Natural killer cell (primary cell): Measurements from ENCODE around the gene LDOC1. TPM values are rescaled to one million over a fixed set of nuclear protein-coding genes. Genes with fewer than 3 reads are reported as not detected.
"Not testable (repeated sequence)": the region's sequence is repeated elsewhere in the genome, so short reads cannot be mapped to it uniquely, and the experiment has no call there.

Experiments used
- ATAC-seq, 3 donors: fragments of 150-1000 bp in 2 of 3; fragments of 200-7000 bp in 1 of 3; cut with Tn5 transposase; 1 replicate in 1 of 3; 2 replicates in 2 of 3; pipeline ENCODE4 v1.10.0; 2021; ENCODE audit warnings: mild to moderate bottlenecking in 2 of 3, moderate library complexity in 2 of 3
- DNase-seq, 2 donors: peaks; one replicate each; pipeline versions ENCODE4 v3.0.0 to v3.0.0-alpha.2; 2013 to 2021; ENCODE audit warnings: mixed read lengths in 1 of 2
- H3K27ac ChIP-seq: one replicate; pipeline ENCODE4 v1.5.1; 2013; ENCODE audit warnings: mild to moderate bottlenecking, low read length
- H3K27me3 ChIP-seq: one replicate; pipeline ENCODE4 v1.6.1; 2013; ENCODE audit warnings: low read length; ENCODE audit not compliant: control insufficient read depth, insufficient read depth
- H3K36me3 ChIP-seq: one replicate; pipeline ENCODE4 v1.6.1; 2013; ENCODE audit warnings: low read length; ENCODE audit not compliant: control insufficient read depth, insufficient read depth
- H3K4me1 ChIP-seq: one replicate; pipeline ENCODE4 v1.6.1; 2013; ENCODE audit warnings: low read length; ENCODE audit not compliant: control insufficient read depth, insufficient read depth
- H3K4me3 ChIP-seq: one replicate; pipeline ENCODE4 v1.5.1; 2013; ENCODE audit warnings: low read length
- H3K9me3 ChIP-seq: one replicate; pipeline ENCODE4 v1.6.1; 2013; ENCODE audit warnings: low read length; ENCODE audit not compliant: control insufficient read depth, insufficient read depth
- H3K27ac Mint-ChIP-seq, 2 donors: one replicate each; pipeline ENCODE4 v1.8.0; 2022; ENCODE audit warnings: mild to moderate bottlenecking in 2 of 2, mixed read lengths in 2 of 2, moderate library complexity in 1 of 2
- H3K27me3 Mint-ChIP-seq, 2 donors: one replicate each; pipeline ENCODE4 v1.8.0; 2022; ENCODE audit warnings: low read depth in 2 of 2, mixed read lengths in 2 of 2
- H3K36me3 Mint-ChIP-seq: one replicate; pipeline ENCODE4 v1.8.0; 2022; ENCODE audit warnings: mixed read lengths
- H3K4me1 Mint-ChIP-seq, 2 donors: one replicate each; pipeline ENCODE4 v1.8.0; 2022; ENCODE audit warnings: mixed read lengths in 2 of 2
- H3K4me3 Mint-ChIP-seq: one replicate; pipeline ENCODE4 v1.8.0; 2022; ENCODE audit warnings: mild to moderate bottlenecking, moderate library complexity, mixed read lengths
- H3K9me3 Mint-ChIP-seq, 2 donors: one replicate each; pipeline ENCODE4 v1.8.0; 2022; ENCODE audit warnings: mixed read lengths in 2 of 2
- WGBS: methylation state at CpG from one replicate; pipeline ENCODE4 v1.1.7; 2013; ENCODE audit warnings: missing lambda C conversion rate; ENCODE audit not compliant: insufficient coverage; 5-methylcytosine and 5-hydroxymethylcytosine counted together
- intact Hi-C: fragments of 100-400 bp; cut with micrococcal nuclease; formaldehyde crosslinking; loops from one replicate; pipeline ENCODE4 v1.14.2; 2022
- total RNA-seq, 4 donors: library from RNA; stranded (reverse); fragments of 120-200 nt in 1 of 4; gene quantifications; one replicate each; pipeline versions ENCODE4 v1.2.3 to v1.2.4, GENCODE V29; 2013 to 2022
- TF ChIP-seq, protein P1 (sequence below): fragments of 200-600 bp; IDR thresholded peaks from one replicate; pipeline ENCODE4 v1.8.0; 2022; ENCODE audit warnings: antibody characterized with exemption

LDOC1 gene
- total RNA-seq, 3 donors from 2014 or later (not counting 1 experiment from before 2014, with no cell fraction given): 3.5 to 7.3 (median 5.2) TPM

DNA sequence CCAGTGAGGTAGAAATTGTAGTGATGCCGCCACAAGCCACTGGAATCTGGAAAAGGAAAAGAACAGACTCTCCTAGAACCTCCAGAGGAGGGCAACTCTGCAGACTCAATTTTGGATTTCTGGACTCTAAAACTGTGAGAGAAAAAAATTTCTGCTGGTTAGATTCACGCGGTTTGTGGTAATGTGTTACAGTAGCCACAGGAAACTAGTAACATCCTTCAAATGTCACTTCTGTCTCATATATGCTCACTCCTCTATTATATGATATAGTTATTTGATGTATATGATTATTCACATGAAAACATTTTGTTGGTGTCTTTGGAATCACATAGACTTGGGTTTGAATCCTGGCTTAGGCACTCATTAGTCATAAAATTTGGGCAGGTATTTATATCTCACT is 18.8 kb downstream of the LDOC1 start:
- no peaks in the 10 kb centered on the region for H3K9me3 ChIP-seq
- H3K27ac ChIP-seq: no peak overlapping the region
- no peaks in the 10 kb centered on the region for H3K36me3 ChIP-seq
- peaks cover 5% of the 10 kb centered on the region for H3K4me1 ChIP-seq
- Mint-ChIP-seq H3K4me1 (peaks cover 0 to 11% of the 10 kb centered on the region in 2 donors), H3K4me3 (no peak overlapping the region), H3K27me3 (no peaks in the 10 kb centered on the region), H3K36me3 (no peaks in the 10 kb centered on the region), H3K9me3 (peaks cover 0 to 8% of the 10 kb centered on the region in 2 donors), H3K27ac (no peak overlapping the region)
- H3K4me3 ChIP-seq: no peak overlapping the region
- 71% methylated on average over 1 of the region's 3 CpGs for WGBS
- DNase-seq (no peak), ATAC-seq (peak in 1 of 3 donors; percentile 61)
- TF ChIP-seq, protein P1, sequence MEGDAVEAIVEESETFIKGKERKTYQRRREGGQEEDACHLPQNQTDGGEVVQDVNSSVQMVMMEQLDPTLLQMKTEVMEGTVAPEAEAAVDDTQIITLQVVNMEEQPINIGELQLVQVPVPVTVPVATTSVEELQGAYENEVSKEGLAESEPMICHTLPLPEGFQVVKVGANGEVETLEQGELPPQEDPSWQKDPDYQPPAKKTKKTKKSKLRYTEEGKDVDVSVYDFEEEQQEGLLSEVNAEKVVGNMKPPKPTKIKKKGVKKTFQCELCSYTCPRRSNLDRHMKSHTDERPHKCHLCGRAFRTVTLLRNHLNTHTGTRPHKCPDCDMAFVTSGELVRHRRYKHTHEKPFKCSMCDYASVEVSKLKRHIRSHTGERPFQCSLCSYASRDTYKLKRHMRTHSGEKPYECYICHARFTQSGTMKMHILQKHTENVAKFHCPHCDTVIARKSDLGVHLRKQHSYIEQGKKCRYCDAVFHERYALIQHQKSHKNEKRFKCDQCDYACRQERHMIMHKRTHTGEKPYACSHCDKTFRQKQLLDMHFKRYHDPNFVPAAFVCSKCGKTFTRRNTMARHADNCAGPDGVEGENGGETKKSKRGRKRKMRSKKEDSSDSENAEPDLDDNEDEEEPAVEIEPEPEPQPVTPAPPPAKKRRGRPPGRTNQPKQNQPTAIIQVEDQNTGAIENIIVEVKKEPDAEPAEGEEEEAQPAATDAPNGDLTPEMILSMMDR: no peak
- H3K27me3 ChIP-seq: no peaks in the 10 kb centered on the region
- intact Hi-C loops: no loop called here

DNA sequence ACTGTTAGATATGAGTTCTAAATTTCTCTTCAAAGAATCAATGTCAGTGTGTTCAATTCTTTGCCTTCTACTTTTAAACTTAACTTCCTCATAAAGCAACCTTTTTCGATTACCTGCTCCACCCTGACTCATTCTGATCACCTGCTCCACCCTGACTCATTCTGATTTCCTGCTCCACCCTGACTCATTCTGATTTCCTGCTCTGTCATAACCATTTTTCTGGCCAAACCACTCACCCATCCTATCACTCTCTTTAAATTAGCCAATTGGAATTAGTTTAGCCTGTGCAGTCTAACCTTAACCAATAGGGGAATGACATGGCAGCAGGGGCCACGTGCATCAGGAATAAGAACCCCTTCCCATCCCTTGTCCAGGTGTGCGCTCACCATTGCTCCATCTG is 21.7 kb downstream of the LDOC1 start:
- H3K36me3 ChIP-seq, intact Hi-C loops, H3K4me3 ChIP-seq, H3K4me3 Mint-ChIP-seq, H3K27ac ChIP-seq, DNase-seq, H3K27me3 ChIP-seq, H3K9me3 ChIP-seq, H3K36me3 Mint-ChIP-seq, ATAC-seq, H3K27me3 Mint-ChIP-seq, H3K4me1 ChIP-seq, H3K27ac Mint-ChIP-seq: not testable (repeated sequence)
- Mint-ChIP-seq H3K9me3 (peaks cover 0 to 16% of the 10 kb centered on the region in 2 donors), H3K4me1 (peaks cover 0 to 11% of the 10 kb centered on the region in 2 donors)
- 36% methylated on average over 1 of the region's 3 CpGs for WGBS

DNA sequence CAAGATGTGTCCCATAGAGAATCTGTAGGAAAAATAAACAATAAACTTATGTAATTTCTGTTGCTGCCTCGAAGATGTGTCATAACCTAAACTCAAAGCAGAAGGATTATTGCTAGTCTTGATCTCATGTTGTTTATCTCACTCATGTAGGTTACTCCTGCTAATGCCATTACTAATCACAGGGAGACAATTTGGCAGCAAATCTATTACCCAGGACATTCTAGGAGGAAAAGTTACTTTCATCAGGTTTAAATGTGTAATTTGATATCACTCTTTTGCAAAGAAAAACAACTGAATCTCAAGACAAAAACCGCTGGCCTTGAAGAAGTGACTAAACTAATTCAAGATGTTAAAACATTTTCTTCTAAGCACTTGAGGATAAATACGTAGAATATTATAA is 34.0 kb downstream of the LDOC1 start:
- H3K4me1 ChIP-seq: no peaks in the 10 kb centered on the region
- ATAC-seq (no peak), DNase-seq (no peak)
- H3K27ac ChIP-seq: no peak overlapping the region
- WGBS: 80% methylated on average over 1 of the region's 3 CpGs
- no peaks in the 10 kb centered on the region for H3K4me1 Mint-ChIP-seq
- H3K36me3 ChIP-seq: no peaks in the 10 kb centered on the region
- H3K27me3 ChIP-seq: no peaks in the 10 kb centered on the region
- no peak overlapping the region for H3K27ac Mint-ChIP-seq
- TF ChIP-seq, protein P1: no peak
- intact Hi-C loops: no loop called here
- peaks cover 0 to 2% of the 10 kb centered on the region in 2 donors for H3K9me3 Mint-ChIP-seq
- no peaks in the 10 kb centered on the region for H3K9me3 ChIP-seq
- H3K4me3 ChIP-seq: no peak overlapping the region
- no peaks in the 10 kb centered on the region for H3K27me3 Mint-ChIP-seq
- no peaks in the 10 kb centered on the region for H3K36me3 Mint-ChIP-seq
- H3K4me3 Mint-ChIP-seq: no peak overlapping the region

DNA sequence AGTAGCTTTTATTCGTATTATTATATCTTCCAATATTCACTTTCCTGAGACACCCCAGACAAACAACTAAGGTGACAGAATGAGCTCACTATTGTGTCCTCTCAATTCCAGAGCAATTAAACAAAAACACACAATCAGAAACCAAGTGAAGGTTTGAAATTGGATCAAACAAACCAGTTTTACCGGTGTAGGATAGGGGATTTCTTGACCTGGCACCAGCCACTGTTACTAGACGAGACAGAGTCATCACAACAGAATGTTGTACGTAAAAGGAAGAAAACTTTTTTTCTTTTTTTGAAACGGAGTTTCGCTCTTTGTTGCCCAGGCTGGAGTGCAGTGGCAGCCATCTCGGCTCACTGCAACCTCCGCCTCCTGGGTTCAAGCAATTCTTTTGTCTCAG is 43.7 kb downstream of the LDOC1 start:
- intact Hi-C loops: no loop called here
- Mint-ChIP-seq H3K4me1 (no peaks in the 10 kb centered on the region), H3K9me3 (no peaks in the 10 kb centered on the region), H3K4me3 (no peak overlapping the region), H3K27me3 (no peaks in the 10 kb centered on the region), H3K36me3 (no peaks in the 10 kb centered on the region), H3K27ac (no peak overlapping the region)
- DNase-seq (no peak), ATAC-seq (no peak)
- TF ChIP-seq, protein P1: no peak
- Histone ChIP-seq H3K4me1 (no peaks in the 10 kb centered on the region), H3K27me3 (no peaks in the 10 kb centered on the region), H3K4me3 (no peak overlapping the region), H3K27ac (no peak overlapping the region), H3K36me3 (no peaks in the 10 kb centered on the region), H3K9me3 (no peaks in the 10 kb centered on the region)
- 82% methylated on average over 7 of the region's 8 CpGs for WGBS
